HepG2 (cell line): ENCODE measurements around the gene ZMYND8. TPM values are rescaled to one million over a fixed set of nuclear protein-coding genes. Genes with fewer than 3 reads are reported as not detected.

Source experiments
- AKAP8 ChIP-seq: sonication (generic); formaldehyde crosslinking; IDR thresholded peaks from 2 replicates; pipeline ENCODE4 v1.5.1; 2020; ENCODE audit warnings: mild to moderate bottlenecking, missing genetic modification reagents
- CENPBD1 ChIP-seq: sonication (generic); formaldehyde crosslinking; IDR thresholded peaks from 2 replicates; pipeline ENCODE4 v1.8.0; 2022; ENCODE audit warnings: missing genetic modification reagents, low read depth, mild to moderate bottlenecking, borderline replicate concordance
- E2F5 ChIP-seq: sonication (generic); formaldehyde crosslinking; conservative IDR thresholded peaks from 2 replicates; pipeline ENCODE4 v1.4.0; 2020; ENCODE audit warnings: missing genetic modification reagents
- GATA4 ChIP-seq: sonication (generic); IDR thresholded peaks from 2 replicates; pipeline ENCODE4 v1.6.1; 2016; ENCODE audit warnings: antibody characterized with exemption, low read depth, borderline replicate concordance
- GLI4 ChIP-seq: sonication (generic); formaldehyde crosslinking; IDR thresholded peaks from 2 replicates; pipeline ENCODE4 v1.5.1; 2020; ENCODE audit warnings: missing genetic modification reagents, mild to moderate bottlenecking, moderate library complexity, borderline replicate concordance
- GTF3A ChIP-seq: sonication (generic); formaldehyde crosslinking; conservative IDR thresholded peaks from 2 replicates; pipeline ENCODE4 v1.4.0; 2020; ENCODE audit warnings: mild to moderate bottlenecking, missing genetic modification reagents
- LCORL ChIP-seq, 2 experiments: fragments of 450-650 bp in 1 of 2; sonication (generic) in 1 of 2; formaldehyde crosslinking in 1 of 2; IDR thresholded peaks; 2 replicates each; pipeline versions ENCODE4 v1.5.0 to v1.6.1; 2017 to 2020; ENCODE audit warnings: antibody characterized with exemption in 1 of 2, missing genetic modification reagents in 1 of 2
- NFIB ChIP-seq: sonication (generic); formaldehyde crosslinking; IDR thresholded peaks from 2 replicates; pipeline ENCODE4 v1.9.0; 2021; ENCODE audit warnings: missing genetic modification reagents, mild to moderate bottlenecking, borderline replicate concordance
- NKX3-1 ChIP-seq: sonication (generic); formaldehyde crosslinking; IDR thresholded peaks from 2 replicates; pipeline ENCODE4 v1.5.0; 2020; ENCODE audit warnings: missing genetic modification reagents
- PAWR ChIP-seq: sonication (generic); formaldehyde crosslinking; IDR thresholded peaks from 2 replicates; pipeline ENCODE4 v1.4.0; 2020; ENCODE audit warnings: missing genetic modification reagents, mild to moderate bottlenecking, borderline replicate concordance
- PITX1 ChIP-seq: sonication (generic); formaldehyde crosslinking; IDR thresholded peaks from 2 replicates; pipeline ENCODE4 v1.5.1; 2020; ENCODE audit warnings: mild to moderate bottlenecking, missing genetic modification reagents
- SNAI1 ChIP-seq: sonication (generic); formaldehyde crosslinking; IDR thresholded peaks from 2 replicates; pipeline ENCODE4 v1.5.0; 2020; ENCODE audit warnings: mild to moderate bottlenecking, missing genetic modification reagents, borderline replicate concordance
- TFE3 ChIP-seq: IDR thresholded peaks from 2 replicates; pipeline ENCODE4 v1.6.1; 2016
- TOPORS ChIP-seq: sonication (generic); formaldehyde crosslinking; IDR thresholded peaks from 2 replicates; pipeline ENCODE4 v1.8.0; 2023; ENCODE audit warnings: mild to moderate bottlenecking, missing genetic modification reagents
- ZMYM3 ChIP-seq: sonication (generic); formaldehyde crosslinking; IDR thresholded peaks from 2 replicates; pipeline ENCODE4 v1.5.1; 2020; ENCODE audit warnings: mild to moderate bottlenecking, missing genetic modification reagents
- ZNF136 ChIP-seq: sonication (generic); formaldehyde crosslinking; IDR thresholded peaks from 2 replicates; pipeline ENCODE4 v1.8.1; 2022; ENCODE audit warnings: low read depth, mild to moderate bottlenecking, moderate library complexity, missing genetic modification reagents
- ZNF230 ChIP-seq: sonication (generic); formaldehyde crosslinking; IDR thresholded peaks from 2 replicates; pipeline ENCODE4 v1.4.0; 2020; ENCODE audit warnings: mild to moderate bottlenecking, missing genetic modification reagents
- ZNF33B ChIP-seq: sonication (generic); formaldehyde crosslinking; IDR thresholded peaks from 2 replicates; pipeline ENCODE4 v1.5.1; 2020; ENCODE audit warnings: mild to moderate bottlenecking, missing genetic modification reagents
- ZNF446 ChIP-seq: sonication (generic); formaldehyde crosslinking; IDR thresholded peaks from 2 replicates; pipeline ENCODE4 v1.5.0; 2020; ENCODE audit warnings: mild to moderate bottlenecking, missing genetic modification reagents
- ZNF512B ChIP-seq: sonication (generic); formaldehyde crosslinking; IDR thresholded peaks from 2 replicates; pipeline ENCODE4 v1.5.1; 2020; ENCODE audit warnings: missing genetic modification reagents, mild to moderate bottlenecking, borderline replicate concordance
- ZNF556 ChIP-seq: sonication (generic); formaldehyde crosslinking; IDR thresholded peaks from 2 replicates; pipeline ENCODE4 v1.4.0; 2020; ENCODE audit warnings: mild to moderate bottlenecking, missing genetic modification reagents, borderline replicate concordance
- ZNF569 ChIP-seq: sonication (generic); formaldehyde crosslinking; IDR thresholded peaks from 2 replicates; pipeline ENCODE4 v1.5.0; 2020; ENCODE audit warnings: mild to moderate bottlenecking, missing genetic modification reagents, moderate library complexity, borderline replicate concordance
- polyA plus RNA-seq, 8 experiments: library from polyadenylated mRNA; depleted of rRNA in 3 of 8; stranded (reverse) in 7 of 8; unstranded in 1 of 8; fragments of >200 nt; fragmentation: Illumina TruSeq in 4 of 8; extraction: Trizol in 4 of 8; gene quantifications; 2 replicates each; pipeline versions ENCODE4 v1.2.1 to v1.2.3, GENCODE V29; 2011 to 2016; ENCODE audit warnings: low read depth in 4 of 8, missing spikeins in 1 of 8, mixed read lengths in 1 of 8; ENCODE audit not compliant: insufficient read depth in 1 of 8
- total RNA-seq, 5 experiments: library from RNA; depleted of rRNA; stranded (reverse); fragments of >200 nt; fragmentation: Illumina TruSeq; extraction: Trizol; gene quantifications; 2 replicates each; pipeline ENCODE4 v1.2.3, GENCODE V29; 2016; ENCODE audit warnings: low read depth in 1 of 5
- TF ChIP-seq, protein P1 (sequence below): sonication (generic); formaldehyde crosslinking; IDR thresholded peaks from 2 replicates; pipeline ENCODE4 v1.4.0; 2020; ENCODE audit warnings: missing genetic modification reagents

ZMYND8 gene
- total and polyA plus RNA-seq, 2 of the 13 experiments (the other 11 are each of a cell fraction or from before 2014, with no cell fraction given): 53.9 to 84.7 TPM

- TF ChIP-seq, protein P1, sequence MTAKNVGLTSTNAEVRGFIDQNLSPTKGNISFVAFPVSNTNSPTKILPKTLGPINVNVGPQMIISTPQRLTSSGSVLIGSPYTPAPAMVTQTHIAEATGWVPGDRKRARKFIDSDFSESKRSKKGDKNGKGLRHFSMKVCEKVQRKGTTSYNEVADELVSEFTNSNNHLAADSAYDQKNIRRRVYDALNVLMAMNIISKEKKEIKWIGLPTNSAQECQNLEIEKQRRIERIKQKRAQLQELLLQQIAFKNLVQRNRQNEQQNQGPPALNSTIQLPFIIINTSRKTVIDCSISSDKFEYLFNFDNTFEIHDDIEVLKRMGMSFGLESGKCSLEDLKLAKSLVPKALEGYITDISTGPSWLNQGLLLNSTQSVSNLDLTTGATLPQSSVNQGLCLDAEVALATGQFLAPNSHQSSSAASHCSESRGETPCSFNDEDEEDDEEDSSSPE (CRISPR knock-in tag): no peak
- TF ChIP-seq PITX1 (CRISPR knock-in tag) (no peak), ZMYM3 (CRISPR knock-in tag) (no peak; the same call in 1 of the 2 replicates), NKX3-1 (CRISPR knock-in tag) (no peak), GTF3A (CRISPR knock-in tag) (no peak), ZNF136 (CRISPR knock-in tag) (no peak), TOPORS (CRISPR knock-in tag) (no peak), ZNF569 (CRISPR knock-in tag) (no peak), SNAI1 (CRISPR knock-in tag) (0 out of 2 replicates have a peak, but pooled peaks have one; percentile 11), AKAP8 (no peak), NFIB (CRISPR knock-in tag) (no peak), GLI4 (CRISPR knock-in tag) (no peak), ZNF230 (CRISPR knock-in tag) (no peak), PAWR (CRISPR knock-in tag) (no peak), CENPBD1 (no peak), ZNF446 (CRISPR knock-in tag) (no peak), ZNF556 (CRISPR knock-in tag) (no peak), TFE3 (CRISPR knock-in tag) (no peak), LCORL (IDR thresholded peaks at IDR 0.05) (no peak), LCORL (CRISPR knock-in tag; IDR thresholded peaks at IDR 0.05) (no peak), GATA4 (no peak), ZNF33B (CRISPR knock-in tag) (no peak), E2F5 (CRISPR knock-in tag) (no peak), ZNF512B (CRISPR knock-in tag) (no peak)
Observed at GRCh38 chr20:47317127-47317895, 39.2 kb downstream of the ZMYND8 start (continued).
